Amniotic stem cell (primary cell): ENCODE data around the gene HSPG2.
"Not testable (repeated sequence)": the region's sequence is repeated elsewhere in the genome, so short reads cannot be mapped to it uniquely, and the experiment has no call there.

Experiments
- DNase-seq: peaks from one replicate; lab custom pipeline; 2025; lab: John Stamatoyannopoulos, UW

The HSPG2 gene

DNA sequence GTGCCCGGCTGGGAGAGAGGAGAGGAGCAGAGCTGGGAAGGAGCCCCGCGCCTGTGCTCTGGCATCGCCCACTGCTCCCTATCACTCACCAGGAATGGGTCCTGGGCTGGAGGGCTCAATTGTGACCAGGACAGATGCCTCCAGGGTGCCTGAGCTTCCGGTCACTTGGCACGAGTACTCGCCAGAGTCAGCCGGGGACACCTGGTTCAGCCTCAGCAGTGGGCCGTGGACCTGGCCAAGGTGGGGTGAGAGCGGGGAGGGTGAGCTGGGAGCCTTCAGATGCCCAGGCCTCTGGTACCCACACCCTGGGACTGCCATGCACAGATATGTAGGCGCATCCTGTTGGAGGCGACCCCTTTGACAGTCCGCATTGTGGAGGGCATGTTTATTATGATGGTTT is 93.9 kb downstream of the HSPG2 start:
- DNase-seq, result no peak

- no peak for DNase-seq
Observed at GRCh38 chr1:21842606-21843162, 94.4 kb downstream of the HSPG2 start.

GRCh38 chr1:21841852-21842466 is 95.2 kb downstream of the HSPG2 start:
- no peak for DNase-seq

- no peak for DNase-seq
Observed at GRCh38 chr1:21840981-21841380, 96.1 kb downstream of the HSPG2 start.

DNA sequence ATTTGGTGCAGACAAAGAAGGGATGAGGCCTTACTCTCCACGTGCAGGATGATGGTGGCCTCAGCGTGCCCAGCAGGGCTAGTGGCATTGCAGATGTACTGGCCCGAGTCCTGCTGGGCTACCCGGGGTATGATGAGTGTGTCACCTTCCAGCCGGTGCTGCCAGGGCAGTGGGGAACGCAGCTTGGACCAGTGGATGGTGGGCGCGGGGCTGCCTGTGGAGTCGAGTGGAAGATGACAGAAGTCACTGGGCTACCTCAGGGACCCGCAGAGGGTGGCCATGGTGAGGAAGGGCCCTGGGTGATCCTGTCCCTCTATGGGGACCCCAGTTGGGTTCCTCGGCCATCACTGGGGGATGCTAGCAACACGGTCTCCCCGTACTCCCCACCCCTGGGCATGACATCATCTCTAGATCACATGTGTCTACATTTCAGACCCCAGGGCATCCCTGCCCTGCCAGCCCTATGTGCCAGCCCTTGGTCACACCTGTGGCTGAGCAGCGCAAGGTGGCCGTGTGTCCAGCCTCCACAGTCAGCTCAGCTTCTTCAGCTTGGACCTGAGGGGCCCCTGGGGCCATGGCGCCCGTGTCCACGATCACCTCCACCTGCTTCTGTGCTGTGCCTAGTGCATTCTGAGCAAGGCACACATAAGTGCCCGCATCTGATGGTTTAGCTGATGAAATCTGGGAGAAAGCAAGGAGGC is 97.6 kb downstream of the HSPG2 start:
- DNase-seq, result no peak

DNA sequence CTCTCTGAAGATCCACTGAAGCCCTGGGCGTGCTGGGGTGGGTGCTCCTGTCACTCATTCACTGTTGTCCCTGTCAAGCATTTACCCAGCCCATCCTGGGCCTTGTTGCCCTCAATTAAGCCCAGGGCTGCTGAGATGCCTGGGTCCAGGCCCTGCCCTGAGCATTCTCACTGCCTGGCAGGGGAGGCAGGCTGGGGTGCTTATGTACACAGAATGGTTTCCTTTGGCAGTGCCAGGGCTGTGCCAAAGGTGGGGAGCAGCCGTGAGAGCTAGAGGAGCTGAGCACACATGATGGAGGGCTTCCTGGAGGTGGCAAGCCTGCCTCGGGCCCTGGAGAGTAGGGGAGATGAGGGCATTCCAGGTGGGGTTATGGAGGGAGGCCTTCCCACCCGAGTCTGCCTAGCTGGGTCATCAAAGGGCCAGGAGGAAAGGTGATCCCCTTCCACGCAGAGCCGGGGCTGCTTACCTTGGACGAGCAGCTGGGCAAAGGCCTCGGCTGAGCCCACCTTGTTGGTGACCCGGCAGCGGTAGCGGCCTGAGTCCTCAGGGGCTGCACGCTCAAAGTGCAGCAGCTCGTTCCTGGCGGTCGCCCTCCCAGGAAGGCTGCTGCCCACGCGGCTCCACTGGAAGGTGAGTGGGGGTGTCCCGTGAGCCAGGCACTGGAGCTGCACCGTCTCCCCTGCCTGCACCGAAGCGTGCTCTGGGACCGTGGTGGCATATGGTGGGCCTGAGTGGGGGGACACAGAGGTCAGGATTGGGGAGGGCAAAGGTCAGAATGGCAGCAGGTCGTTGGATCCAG is 98.6 kb downstream of the HSPG2 start:
- no peak for DNase-seq

GRCh38 chr1:21837476-21837875 is 99.6 kb downstream of the HSPG2 start:
- DNase-seq, result no peak

GRCh38 chr1:21836729-21837128 is 100.4 kb downstream of the HSPG2 start:
- DNase-seq, result no peak

- no peak for DNase-seq
Observed at GRCh38 chr1:21836010-21836409, 101.1 kb downstream of the HSPG2 start.

DNA sequence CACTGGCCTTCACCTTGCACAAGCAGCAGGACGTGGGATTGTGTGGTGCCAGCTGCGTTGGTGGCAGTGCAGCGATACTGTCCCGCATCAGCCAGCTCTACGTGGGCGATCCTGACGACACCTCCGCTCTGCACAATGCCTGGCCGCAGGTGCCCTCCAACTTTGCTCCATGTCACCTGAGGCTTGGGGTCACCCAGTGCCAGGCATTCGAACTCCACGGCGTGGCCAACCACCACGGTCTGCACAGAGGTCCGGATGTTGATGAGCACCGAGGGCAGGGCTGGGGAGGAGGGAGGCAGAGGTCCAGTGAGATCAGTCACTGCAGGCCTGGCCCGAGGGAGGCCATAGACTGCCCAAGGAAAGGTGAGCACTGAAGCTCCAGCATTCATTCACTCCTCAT is 102.4 kb downstream of the HSPG2 start:
- DNase-seq, result no peak

- no peak for DNase-seq
Observed at GRCh38 chr1:21834094-21834493, 103.0 kb downstream of the HSPG2 start.

DNA sequence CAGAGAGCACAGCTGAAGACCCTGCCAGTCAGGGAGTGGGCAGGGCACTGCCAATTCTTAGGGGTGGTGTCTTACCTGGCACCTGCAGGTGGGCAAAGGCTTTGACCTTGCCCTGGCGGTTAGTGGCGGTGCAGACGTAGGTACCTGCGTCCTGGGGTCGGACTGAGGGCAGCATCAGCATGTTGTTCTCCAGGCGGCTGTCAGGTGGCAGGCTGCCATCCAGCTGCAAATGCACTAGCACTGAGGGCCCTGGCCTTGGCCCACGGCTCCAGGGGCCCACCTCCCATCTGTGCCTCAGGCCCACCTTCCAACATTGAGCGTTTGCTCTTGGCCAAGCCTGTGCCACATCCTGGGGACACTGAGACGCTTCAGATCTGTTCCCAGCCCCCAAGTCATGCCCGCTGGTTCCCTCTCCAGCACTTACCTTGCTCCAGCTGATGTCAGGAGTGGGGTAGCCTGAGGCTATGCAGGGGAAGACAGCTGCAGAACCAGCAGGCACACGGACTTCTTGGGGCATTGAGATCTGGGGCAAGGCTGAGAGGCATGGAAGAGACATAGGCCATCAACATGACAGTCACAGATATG is 103.6 kb downstream of the HSPG2 start:
- DNase-seq, result no peak

- DNase-seq, result no peak
Observed at GRCh38 chr1:21831454-21831970, 105.6 kb downstream of the HSPG2 start.

- no peak for DNase-seq
Observed at GRCh38 chr1:21830792-21831453, 106.2 kb downstream of the HSPG2 start.

- DNase-seq, result no peak
Observed at GRCh38 chr1:21829294-21829693, 107.8 kb downstream of the HSPG2 start.

DNA sequence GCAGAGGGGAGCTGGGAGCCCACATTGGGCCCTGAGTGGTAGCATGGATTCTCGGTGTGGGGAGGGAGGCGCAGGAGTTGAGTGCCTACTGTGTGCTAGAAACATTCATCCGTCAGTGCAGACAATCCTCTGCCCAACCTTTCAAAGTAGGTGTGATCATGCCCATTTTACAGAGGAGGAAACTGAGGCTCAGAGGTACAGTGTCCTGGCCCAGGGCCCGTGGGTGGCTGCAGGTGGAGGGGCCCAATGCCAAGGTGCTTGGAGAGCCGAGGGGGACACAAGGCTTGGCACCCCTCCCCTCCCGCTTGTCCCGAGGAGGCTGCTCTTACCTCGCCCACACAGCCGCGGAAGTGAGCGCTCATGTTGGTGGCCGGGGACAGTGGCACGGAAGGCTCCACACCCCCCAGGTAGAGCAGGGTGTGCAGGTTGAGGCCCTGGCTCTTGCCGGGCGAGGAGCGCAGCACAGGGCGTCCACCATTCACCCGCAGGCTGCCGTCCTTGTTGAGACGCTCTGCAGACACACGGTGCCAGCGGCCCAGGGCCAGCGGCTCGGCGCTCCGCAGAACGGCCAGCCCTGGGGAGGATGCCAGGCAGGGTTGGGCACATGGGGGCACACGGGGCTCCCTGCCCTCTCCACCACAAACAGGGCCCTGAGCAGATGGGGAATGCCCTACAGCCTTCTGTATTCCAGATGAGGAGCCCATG is 108.5 kb downstream of the HSPG2 start:
- no peak for DNase-seq

DNA sequence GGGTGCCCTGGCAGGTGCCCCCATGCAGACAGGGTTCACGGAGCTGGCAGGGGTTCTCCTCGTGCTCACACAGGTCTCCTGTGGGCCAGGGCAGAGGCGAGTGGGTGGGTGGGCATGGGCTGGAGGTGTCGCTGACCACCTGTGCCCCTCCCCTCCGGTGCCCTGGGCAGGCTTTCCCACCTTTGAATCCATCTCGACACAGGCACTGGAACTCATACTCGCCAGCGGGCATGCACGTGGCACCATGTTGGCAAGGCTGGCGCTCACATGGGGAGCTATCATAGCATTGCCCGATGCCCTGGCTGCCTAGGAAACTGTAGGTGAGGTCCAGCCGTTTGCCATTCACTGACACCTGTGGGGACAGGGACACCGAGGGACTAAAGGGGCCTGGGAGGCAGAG is 109.0 kb downstream of the HSPG2 start:
- DNase-seq, result no peak

GRCh38 chr1:21827141-21827679 is 109.9 kb downstream of the HSPG2 start:
- DNase-seq, result no peak

DNA sequence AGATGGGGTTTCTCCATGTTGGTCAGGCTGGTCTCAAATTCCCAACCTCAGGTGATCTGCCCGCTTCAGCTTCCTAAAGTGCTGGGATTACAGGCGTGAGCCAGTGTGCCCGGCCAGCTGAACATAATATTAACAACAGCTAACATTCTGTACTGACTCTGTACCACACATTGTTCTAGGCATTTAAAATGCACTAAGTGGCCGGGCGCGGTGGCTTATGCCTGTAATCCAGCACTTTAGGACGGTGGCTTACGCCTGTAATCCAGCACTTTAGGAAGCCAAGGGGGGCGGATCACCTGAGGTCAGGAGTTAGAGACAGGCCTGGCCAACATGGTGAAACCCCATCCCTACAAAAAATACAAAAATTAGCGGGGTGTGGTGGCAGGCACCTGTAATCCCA is 110.4 kb downstream of the HSPG2 start:
- not testable (repeated sequence) for DNase-seq

- DNase-seq, result no peak
Observed at GRCh38 chr1:21825393-21825792, 111.7 kb downstream of the HSPG2 start.

DNA sequence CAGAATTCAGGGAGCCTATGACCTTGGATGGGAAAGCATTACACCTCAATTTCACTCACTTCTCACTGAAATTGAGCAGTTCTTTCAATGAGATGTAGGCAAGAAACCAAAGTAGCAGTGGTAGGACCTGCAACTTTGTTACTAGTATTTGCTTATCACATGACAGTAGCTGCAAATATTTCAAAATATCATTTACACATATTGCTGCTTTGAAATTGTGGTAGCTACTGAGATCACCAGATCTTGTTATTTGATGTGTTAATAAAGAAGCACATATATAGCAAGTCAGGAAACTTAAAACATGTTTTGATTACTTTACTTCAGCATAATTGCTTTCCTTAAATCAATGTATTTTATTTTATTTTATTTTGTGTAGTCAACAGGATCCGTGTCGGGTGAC is 112.2 kb downstream of the HSPG2 start:
- no peak for DNase-seq
